OCI-LY7 (cell line): ENCODE results near the gene PEX11B.

ENCODE experiments used
- CTCF ChIP-seq: fragments of 200-600 bp; sonication (generic); conservative IDR thresholded peaks from 2 replicates; pipeline ENCODE4 v1.5.1; 2014; ENCODE audit warnings: mild to moderate bottlenecking, antibody characterized with exemption, low read length, moderate library complexity, mixed read lengths
- EZH2phosphoT487 ChIP-seq: fragments of 200-600 bp; sonication (generic); IDR thresholded peaks from 2 replicates; pipeline ENCODE4 v1.6.1; 2018; ENCODE audit warnings: low read depth, borderline replicate concordance, mild to moderate bottlenecking, mixed run types, antibody characterized with exemption, low read length, moderate library complexity, mixed read lengths

- TF ChIP-seq CTCF (no peak), EZH2phosphoT487 (no peak)
These were observed 28.8 kb downstream of the PEX11B start for GRCh38 chr1:145889722-145890121.
